ENCODE measurements around the gene CHD2.
"Not testable (repeated sequence)": the region's sequence is repeated elsewhere in the genome, so short reads cannot be mapped to it uniquely, and the experiment has no call there.

The CHD2 gene

GRCh38 chr15:92906563-92907081 is 6.5 kb downstream of the CHD2 start:
- peak; percentile 54 for DNase-seq

- no peak for DNase-seq
Observed at GRCh38 chr15:92907229-92907628, 7.1 kb downstream of the CHD2 start.

DNA sequence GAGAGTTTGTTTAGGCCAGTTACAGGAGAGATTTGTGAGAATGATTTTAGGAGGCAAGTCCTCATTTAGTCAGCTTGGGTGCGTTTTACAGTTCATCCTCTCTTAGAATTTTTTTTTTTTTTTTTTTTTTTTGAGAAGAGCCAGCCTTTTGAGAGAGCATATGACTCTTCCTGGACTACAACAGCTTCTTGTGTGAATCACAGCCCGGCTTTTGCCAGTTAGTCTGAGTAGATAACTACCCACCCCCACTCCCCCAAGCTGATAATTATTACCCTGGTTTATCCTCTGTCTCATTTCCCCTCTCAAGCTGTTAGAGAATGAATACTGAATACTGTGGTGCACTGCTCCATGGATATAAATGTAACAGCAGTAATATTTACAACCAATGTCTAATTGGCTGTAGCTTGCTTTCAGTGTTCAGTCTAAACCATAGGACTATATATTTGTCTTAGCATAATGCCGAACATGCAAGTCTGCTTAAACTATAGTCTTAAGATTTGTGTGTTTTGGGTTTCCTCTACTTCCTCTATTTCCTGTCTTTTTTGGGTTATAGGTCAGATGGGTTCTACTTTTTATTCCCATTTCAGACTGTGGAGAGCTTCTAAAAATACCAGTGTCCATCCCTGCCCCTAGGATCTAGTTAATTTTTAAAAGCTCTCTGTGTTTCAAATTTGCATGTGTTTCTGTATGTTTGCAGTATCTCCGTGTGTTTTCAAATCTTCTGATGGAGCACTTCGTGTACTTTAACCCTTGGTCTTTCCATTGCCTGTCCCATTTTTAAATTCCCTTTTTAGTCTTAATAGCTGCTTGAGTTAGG is 8.0 kb downstream of the CHD2 start:
- peak; percentile 48 for DNase-seq

GRCh38 chr15:92908713-92909057 is 8.6 kb downstream of the CHD2 start:
- no peak for DNase-seq

GRCh38 chr15:92909136-92909781 is 9.1 kb downstream of the CHD2 start:
- DNase-seq: no peak

DNA sequence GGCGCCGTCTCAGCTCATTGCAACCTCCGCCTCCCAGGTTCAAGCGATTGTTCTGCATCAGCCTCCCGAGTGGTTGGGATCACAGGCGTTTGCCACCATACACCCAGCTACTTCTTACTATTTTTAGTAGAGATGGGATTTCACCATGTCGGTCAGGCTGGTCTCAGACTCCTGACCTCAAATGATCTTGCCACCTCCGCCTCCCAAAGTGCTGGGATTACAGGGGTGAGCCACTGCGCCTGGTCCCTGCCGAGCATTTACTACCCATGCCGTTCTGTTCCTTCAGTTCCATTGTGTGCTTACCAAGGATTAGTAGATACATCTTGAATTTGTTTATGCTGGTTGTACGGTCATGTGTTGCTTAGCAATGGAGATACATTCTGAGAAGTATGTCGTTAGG is 10.3 kb downstream of the CHD2 start:
- DNase-seq: no peak

GRCh38 chr15:92914103-92914499 is 14.0 kb downstream of the CHD2 start:
- DNase-seq: no peak

DNA sequence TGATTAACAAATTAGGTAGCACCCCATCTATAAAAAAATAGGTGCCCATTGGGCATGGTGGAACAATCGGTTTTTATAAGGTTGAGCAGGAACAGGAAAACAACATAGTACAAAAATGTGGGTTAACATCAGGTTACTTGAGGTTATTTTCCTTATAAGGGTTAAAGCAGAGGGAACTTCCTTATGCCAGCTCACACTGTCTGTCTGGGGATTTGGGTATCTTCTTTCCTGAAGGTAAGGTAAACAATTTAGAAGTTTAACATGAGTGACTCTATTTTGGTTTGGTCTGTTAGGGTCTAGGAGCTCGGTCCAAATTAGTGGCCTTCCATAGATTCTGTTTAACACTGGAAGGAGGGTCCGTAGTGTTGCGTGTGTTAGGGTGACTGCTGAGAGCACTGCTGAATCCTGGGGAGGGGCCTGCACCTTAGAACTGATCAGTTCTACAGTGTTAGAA is 14.7 kb downstream of the CHD2 start:
- DNase-seq: no peak

GRCh38 chr15:92915766-92916435 is 15.8 kb downstream of the CHD2 start:
- no peak for DNase-seq

DNA sequence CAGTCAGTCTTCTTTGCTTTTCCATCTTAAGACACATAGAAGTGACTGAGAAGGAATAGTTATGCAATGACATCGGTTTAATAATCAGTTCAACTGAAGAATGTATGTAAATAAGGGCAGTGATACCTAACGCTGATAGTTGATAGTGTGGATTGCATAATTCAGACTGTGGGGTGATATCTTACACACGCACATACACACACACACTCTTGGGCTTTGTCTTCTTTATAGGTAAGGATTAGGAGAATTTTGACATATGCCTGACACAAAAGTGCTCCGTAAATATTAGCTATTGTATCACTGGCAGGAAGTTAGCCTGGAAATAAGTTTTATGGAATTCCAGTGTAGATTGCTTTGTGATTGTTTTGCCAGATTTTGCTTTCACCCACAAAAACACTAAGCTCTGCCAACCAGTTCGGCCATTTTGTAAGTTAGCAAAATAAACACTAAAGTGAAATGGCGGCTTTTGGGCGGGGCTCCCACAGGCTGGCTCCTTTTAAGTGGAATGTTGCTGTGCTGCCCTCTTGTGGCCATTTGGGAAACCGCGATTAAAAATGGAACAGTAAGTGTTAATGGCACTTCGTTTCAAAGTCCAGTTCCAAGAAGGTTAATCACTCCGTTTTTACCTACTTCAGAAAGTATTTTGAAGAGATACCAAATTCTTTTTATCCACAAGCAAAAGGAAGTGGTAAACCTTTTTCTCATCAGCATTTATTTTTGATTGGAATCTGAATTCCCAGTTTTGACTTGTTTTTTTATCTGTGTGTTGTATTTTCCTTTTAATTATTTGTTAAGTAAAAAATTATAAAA is 17.7 kb downstream of the CHD2 start:
- DNase-seq: peak; percentile 95

GRCh38 chr15:92918881-92919280 is 18.8 kb downstream of the CHD2 start:
- DNase-seq: not testable (repeated sequence)

GRCh38 chr15:92920595-92921161 is 20.6 kb downstream of the CHD2 start:
- no peak for DNase-seq

DNA sequence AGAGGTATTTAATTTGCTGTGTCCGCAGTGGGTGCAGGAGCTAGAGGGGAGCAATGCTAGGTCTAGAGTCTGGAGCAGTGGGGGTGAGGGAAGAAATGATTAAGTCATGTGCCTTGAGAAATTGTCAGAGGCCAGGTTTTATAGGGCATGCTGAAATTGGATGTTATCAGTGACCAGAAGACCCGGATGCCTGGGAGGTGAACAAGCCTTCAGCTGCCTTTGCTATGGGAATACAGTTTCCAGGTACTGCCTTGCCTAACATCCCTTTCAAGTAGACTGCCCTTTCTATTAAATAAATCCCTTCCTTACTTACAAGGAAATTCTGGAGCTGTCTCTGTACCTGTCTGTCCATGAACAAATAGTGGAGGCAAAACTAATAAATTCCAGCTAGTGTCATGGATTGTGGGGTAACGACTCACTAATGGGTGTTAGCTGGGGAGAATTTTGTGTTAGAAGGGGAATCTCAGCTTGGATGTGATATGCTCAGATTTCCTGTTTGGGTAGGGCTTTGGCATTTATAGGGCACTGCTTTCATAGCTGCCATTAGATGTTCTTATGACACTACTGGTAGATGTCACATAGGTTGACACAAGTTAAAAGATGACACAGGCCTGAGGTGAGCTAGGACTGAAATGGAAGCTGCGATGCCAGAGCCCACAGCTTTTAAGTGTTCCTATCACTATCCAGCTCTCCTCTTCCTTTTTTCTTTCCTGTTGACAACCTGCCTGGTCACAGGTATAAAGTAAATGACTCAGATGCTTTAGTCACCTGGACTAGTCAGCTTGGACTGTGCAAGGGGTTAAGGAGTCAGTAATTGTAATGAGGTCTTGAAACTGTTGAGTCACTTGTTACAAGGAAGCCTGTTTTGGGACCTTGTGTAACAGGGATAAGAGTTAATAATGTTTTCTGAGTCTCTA is 21.3 kb downstream of the CHD2 start:
- DNase-seq: no peak

DNA sequence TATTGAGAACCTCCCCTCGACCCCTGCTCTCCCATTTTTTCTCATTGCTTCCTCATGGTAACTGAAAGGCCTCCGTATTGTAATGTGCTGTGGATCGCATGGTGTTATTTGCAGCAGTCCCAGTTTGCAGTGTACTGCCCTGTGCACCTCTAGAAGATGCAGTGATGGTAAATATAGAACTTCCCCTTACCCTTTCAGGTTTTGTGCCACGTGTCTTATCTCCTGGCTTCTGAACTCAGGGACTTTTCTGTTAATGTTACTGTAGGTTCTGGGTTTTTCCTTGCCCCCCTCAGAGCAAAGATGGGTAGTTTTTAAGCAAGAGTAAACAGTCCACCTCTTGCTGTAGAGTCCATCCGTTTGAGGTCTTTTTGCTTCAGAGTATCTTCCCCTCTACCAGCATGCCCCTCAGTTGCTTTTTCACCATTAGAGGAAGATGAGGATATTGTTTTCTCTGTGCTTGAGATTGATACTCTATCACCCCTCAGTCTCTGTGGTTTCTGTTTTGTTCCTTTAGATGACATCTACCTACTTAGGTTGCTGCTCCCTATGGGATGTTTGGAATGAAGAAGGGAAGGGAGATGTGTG is 22.4 kb downstream of the CHD2 start:
- DNase-seq: no peak

- no peak for DNase-seq
Observed at GRCh38 chr15:92924216-92924615, 24.1 kb downstream of the CHD2 start.

DNA sequence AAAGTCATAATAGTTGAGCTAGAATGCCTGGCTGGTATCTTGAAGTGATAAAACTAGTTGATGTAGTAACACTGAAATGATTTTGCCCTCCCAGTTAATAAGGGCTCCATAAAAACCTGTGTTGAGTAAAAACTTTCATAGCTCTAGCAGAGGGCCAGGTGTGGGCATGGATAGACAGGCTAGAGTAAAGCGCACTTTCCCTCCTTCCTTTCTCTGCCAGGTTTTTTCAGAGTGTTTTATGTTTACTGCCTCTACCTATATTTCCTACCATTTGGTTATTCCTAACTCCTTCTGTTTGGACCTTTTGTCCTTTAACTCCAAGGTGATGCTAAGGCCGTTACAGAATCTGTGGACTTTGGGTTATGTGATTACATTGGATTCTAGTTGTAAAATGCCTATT is 25.3 kb downstream of the CHD2 start:
- DNase-seq: no peak

- DNase-seq: no peak
Observed at GRCh38 chr15:92928225-92928750, 28.2 kb downstream of the CHD2 start.

DNA sequence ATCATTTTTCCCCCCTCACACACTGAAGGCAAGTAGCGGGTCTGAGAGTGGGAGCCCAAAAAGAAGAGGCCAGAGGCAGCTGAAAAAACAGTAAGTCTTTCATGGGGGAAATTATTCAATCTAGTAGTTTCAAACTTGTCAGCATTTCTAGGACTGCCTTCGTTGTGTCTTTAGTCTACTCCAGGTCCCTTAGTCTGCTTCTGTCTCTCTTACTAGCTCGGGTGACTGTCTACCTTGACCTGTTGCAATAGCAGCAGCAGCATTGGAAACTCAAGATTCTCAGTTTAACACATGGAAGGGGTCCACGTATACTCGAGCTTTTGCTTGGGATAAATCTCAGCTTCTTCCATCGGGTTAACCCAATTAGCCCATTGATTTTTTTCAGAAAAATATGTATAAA is 28.9 kb downstream of the CHD2 start:
- no peak for DNase-seq

DNA sequence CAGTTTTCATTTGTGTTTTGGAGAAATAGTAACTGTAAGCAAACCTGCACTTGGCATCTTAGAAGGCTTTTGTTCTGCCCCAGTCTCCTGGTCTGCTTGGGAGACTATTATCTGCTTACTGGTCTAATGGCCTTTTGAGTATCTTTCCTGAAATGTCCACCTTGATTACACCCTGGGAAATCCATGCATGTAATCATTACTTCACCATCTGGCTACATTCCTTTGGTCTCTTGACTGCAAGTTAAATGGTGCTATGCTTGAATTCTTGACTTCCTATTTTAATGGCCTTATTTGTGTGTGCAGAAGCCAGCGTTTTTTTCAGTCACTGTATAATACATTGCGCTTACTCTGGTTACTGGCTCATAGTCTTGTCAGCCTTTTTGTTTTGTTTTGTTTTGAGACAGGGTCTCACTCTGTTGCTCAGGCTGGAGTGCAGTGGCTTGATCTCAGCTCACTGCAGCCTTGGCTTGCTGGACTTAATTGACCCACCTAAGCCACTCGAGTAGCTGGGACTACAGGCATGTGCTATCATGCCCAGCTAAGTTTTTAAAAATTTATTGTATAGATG is 30.0 kb downstream of the CHD2 start:
- no peak for DNase-seq

DNA sequence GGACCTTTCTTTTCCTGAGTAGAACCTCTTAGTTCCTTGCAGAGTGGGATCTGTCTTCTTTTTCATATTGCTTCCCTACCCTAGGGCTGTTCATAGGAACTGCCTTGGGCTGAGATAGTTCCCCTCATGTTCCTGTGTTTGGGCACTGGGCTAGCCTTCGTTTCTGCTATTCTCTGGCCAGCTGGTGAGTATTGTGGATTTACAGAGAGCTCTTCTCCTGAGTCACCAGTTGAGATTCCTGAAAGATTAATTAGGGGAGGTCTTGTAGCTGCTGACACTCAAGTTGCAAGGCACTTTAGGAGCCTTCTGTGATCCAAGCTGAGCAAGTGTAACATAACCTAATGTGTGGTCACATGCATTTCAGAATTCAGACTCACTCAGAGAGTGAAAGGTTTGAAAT is 30.7 kb downstream of the CHD2 start:
- no peak for DNase-seq

Data from stimulated activated CD4-positive, alpha-beta T cell treated with anti-CD3 and anti-CD28 coated beads, Interleukin-15, amount 100 ng/mL, for 24 hours (primary cell).